Prostate gland (tissue), 2 donors: ENCODE results near the gene SSR1.

ENCODE experiments used
- POLR2A ChIP-seq: fragments of 450-650 bp; IDR thresholded peaks from one replicate; pipeline ENCODE4 v1.6.1; 2016; ENCODE audit warnings: antibody characterized with exemption, mild to moderate bottlenecking
- POLR2AphosphoS5 ChIP-seq: sonication (generic); formaldehyde crosslinking; IDR thresholded peaks from one replicate; pipeline ENCODE4 v1.6.1; 2017; ENCODE audit warnings: antibody characterized with exemption
- TF ChIP-seq, protein P1 (sequence below), 4 experiments: fragments of 200-600 bp in 2 of 4; fragments of 450-650 bp in 2 of 4; sonication (generic) in 2 of 4; IDR thresholded peaks; 1 replicate in 3 of 4; 2 replicates in 1 of 4; pipeline ENCODE4 v1.5.1; 2016 to 2019; ENCODE audit warnings: antibody characterized with exemption in 4 of 4, mild to moderate bottlenecking in 2 of 4, moderate library complexity in 2 of 4

DNA sequence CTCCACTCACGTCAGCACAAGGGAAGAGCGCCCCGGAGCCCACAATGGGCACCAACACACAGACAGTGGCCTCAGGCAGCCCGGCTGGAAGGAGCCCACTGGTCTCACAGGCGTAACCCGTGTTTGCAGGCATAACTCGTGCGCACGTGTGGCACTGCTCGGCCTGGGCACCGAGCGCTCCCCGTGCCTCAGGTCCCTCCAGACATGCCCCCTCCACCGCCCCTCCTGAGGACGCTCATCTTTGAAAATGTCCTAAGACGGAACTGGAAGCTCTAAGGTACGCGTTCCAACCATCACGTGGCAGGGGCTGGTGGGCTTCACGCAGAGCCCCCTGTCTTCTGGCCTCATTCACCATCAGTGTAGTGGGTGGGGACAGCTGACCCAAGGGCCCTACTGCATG lies 44.6 kb downstream of the SSR1 start:
- TF ChIP-seq POLR2AphosphoS5: no peak
- TF ChIP-seq, protein P1, sequence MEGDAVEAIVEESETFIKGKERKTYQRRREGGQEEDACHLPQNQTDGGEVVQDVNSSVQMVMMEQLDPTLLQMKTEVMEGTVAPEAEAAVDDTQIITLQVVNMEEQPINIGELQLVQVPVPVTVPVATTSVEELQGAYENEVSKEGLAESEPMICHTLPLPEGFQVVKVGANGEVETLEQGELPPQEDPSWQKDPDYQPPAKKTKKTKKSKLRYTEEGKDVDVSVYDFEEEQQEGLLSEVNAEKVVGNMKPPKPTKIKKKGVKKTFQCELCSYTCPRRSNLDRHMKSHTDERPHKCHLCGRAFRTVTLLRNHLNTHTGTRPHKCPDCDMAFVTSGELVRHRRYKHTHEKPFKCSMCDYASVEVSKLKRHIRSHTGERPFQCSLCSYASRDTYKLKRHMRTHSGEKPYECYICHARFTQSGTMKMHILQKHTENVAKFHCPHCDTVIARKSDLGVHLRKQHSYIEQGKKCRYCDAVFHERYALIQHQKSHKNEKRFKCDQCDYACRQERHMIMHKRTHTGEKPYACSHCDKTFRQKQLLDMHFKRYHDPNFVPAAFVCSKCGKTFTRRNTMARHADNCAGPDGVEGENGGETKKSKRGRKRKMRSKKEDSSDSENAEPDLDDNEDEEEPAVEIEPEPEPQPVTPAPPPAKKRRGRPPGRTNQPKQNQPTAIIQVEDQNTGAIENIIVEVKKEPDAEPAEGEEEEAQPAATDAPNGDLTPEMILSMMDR (IDR thresholded peaks at IDR 0.05): no peak
- TF ChIP-seq POLR2A: no peak
